ENCODE results near the gene STAC3. TPM values are rescaled to one million over a fixed set of nuclear protein-coding genes. Genes with fewer than 3 reads are reported as not detected.

The STAC3 gene
- total and polyA plus RNA-seq, 2 of the 8 experiments (the other 6 are each of a cell fraction or from before 2014, with no cell fraction given): 0.70 to 1.3 TPM

- H2BK120ac ChIP-seq (replicated peaks; ENCODE audit: low read depth, low read length): no peak overlapping the region
- H3K23ac ChIP-seq (ENCODE audit: insufficient read length): no peak overlapping the region
- H4K5ac ChIP-seq (ENCODE audit: insufficient read length, low read depth, low read length): no peak overlapping the region
- peak overlapping the region; percentile 47 for H3K4ac ChIP-seq (replicated peaks; ENCODE audit: insufficient read length, low read depth, low read length)
- POLR2A ChIA-PET (ENCODE audit: partially characterized antibody): interaction anchor here (0.6 to 8.8 kb wide), 4 partner anchors 9 to 47 kb away, joined by 3 to 686 read pairs (median 3); partner anchors contain the start of gene SHMT2
- no peak overlapping the region for H3K27ac ChIP-seq (ENCODE audit: low read depth, low read length)
- H3K14ac ChIP-seq (ENCODE audit: insufficient read length): no peak overlapping the region
- H3K4me1 ChIP-seq (replicated peaks in 1 of 4; ENCODE audit: control insufficient read depth in 3 of 4, insufficient read depth in 4 of 4, low read length in 3 of 4): peaks cover 0 to 50% (median 39%) of the 10 kb centered on the region in 4 experiments; a peak in 6 of 7 replicates
- TF ChIP-seq MAFK (IDR thresholded peaks at IDR 0.05; ENCODE audit: low read depth, low read length): no peak
- TF ChIP-seq KDM1A (IDR thresholded peaks at IDR 0.05; ENCODE audit: borderline replicate concordance, low read length): no peak
- no peak for TF ChIP-seq ATF2 (IDR thresholded peaks at IDR 0.05; ENCODE audit: low read length)
- TF ChIP-seq TAF7 (optimal IDR thresholded peaks at IDR 0.05; ENCODE audit: borderline replicate concordance, low read depth, low read length): no peak
- TF ChIP-seq EZH2 (IDR thresholded peaks at IDR 0.05; ENCODE audit: low read depth, low read length, severe bottlenecking): peak; percentile 6
- no peaks in the 10 kb centered on the region for H3K36me3 ChIP-seq (ENCODE audit: control insufficient read depth in 2 of 4, insufficient read depth in 4 of 4, low read length in 3 of 4)
- no peaks in the 10 kb centered on the region for H3K79me1 ChIP-seq (ENCODE audit: low read depth, low read length)
- no peak overlapping the region; the same call in 1 of the 2 replicates for H4K8ac ChIP-seq (ENCODE audit: extremely low read depth, insufficient read depth, low read length)
- peaks cover 16 to 38% of the 10 kb centered on the region in 2 experiments for H4K20me1 ChIP-seq (replicated peaks in 1 of 2; ENCODE audit: control insufficient read depth in 1 of 2, insufficient read depth in 2 of 2, low read length in 2 of 2)
- H2BK5ac ChIP-seq (ENCODE audit: low read depth, low read length): no peak overlapping the region
- H3K27me3 ChIP-seq (replicated peaks in 1 of 4; ENCODE audit: control insufficient read depth in 3 of 4, extremely low read depth in 1 of 4, insufficient read depth in 3 of 4, low read length in 3 of 4): peaks cover 87 to 98% (median 98%) of the 10 kb centered on the region in 4 experiments
- H3K18ac ChIP-seq (ENCODE audit: extremely low read depth, low read length): no peak overlapping the region; the same call in 1 of the 2 replicates
- no peak overlapping the region for H4K91ac ChIP-seq (replicated peaks; ENCODE audit: insufficient read length, low read length)
- 0 out of 2 replicates have a peak overlapping the region, but pooled peaks have one; percentile 82 for H2AK5ac ChIP-seq (ENCODE audit: low read depth, low read length)
- no peak overlapping the region for H3K9ac ChIP-seq (replicated peaks in 1 of 4; ENCODE audit: extremely low read depth in 1 of 4, low read depth in 3 of 4, low read length in 3 of 4)
- H3K4me3 ChIP-seq (ENCODE audit: extremely low read depth in 1 of 4, insufficient read depth in 2 of 4, low read depth in 3 of 4, low read length in 4 of 4): peak overlapping the region; percentile 7 to 46 (median 20); a peak in 3 of 8 replicates
- FAIRE-seq (no peak), DNase-seq (ENCODE audit: low read depth in 1 of 2, low spot score in 2 of 2) (peak in 1 of 2 experiments; percentile 52)
- peak overlapping the region; percentile 14; the same call in 1 of the 2 replicates for H2BK12ac ChIP-seq (ENCODE audit: low read depth, low read length)
- H3K79me2 ChIP-seq (ENCODE audit: control insufficient read depth in 1 of 2, insufficient read depth in 2 of 2, low read length in 2 of 2): no peaks in the 10 kb centered on the region
- no peaks in the 10 kb centered on the region for H3K9me3 ChIP-seq (ENCODE audit: insufficient read depth in 2 of 2, low read depth in 1 of 2, low read length in 1 of 2)
- H3K4me2 ChIP-seq (ENCODE audit: insufficient read depth in 1 of 2, low read depth in 2 of 2, low read length in 2 of 2): peak overlapping the region; percentile 58 to 71
- CTCF ChIA-PET (ENCODE audit: partially characterized antibody): interaction anchor here (0.9 to 10.1 kb wide), 5 partner anchors 9 to 234 kb away, joined by 3 to 726 read pairs (median 3); partner anchors contain the start of genes SHMT2 and STAC3
- H3K23me2 ChIP-seq (ENCODE audit: low read depth, low read length): peaks cover 7% of the 10 kb centered on the region; the same call in 1 of the 2 replicates
- H3K56ac ChIP-seq (replicated peaks; ENCODE audit: insufficient read length, low read depth, low read length): no peak overlapping the region
- H2AFZ ChIP-seq (ENCODE audit: low read length): no peak overlapping the region
- H2BK20ac ChIP-seq (ENCODE audit: low read length): no peak overlapping the region
- WGBS, 2 experiments (ENCODE audit: extremely low coverage in 1 of 2, insufficient coverage in 1 of 2, insufficient read length in 1 of 2, insufficient replicate concordance in 2 of 2, low coverage in 1 of 2, low lambda C conversion rate in 2 of 2, missing lambda C conversion rate in 1 of 2): 3% methylated on average over 6 of the region's 38 CpGs; no CpG with 5 or more reads in 1 of the 2 experiments
- no peak overlapping the region for H2BK15ac ChIP-seq (ENCODE audit: low read length)
These were observed 30.8 kb downstream of the STAC3 start for GRCh38 chr12:57219993-57220754.
